Hematopoietic multipotent progenitor cell treated with erythropoietin and hydrocortisone succinate and interleukin-3 and kit ligand, for 8 days (in vitro differentiated cells): ENCODE results near the gene ATP8A2.
"Not testable (repeated sequence)": the region's sequence is repeated elsewhere in the genome, so short reads cannot be mapped to it uniquely, and the experiment has no call there.

ENCODE experiments used
- DNase-seq: peaks from one replicate; pipeline ENCODE4 v3.0.0-alpha.2; 2015

ATP8A2 gene

DNA sequence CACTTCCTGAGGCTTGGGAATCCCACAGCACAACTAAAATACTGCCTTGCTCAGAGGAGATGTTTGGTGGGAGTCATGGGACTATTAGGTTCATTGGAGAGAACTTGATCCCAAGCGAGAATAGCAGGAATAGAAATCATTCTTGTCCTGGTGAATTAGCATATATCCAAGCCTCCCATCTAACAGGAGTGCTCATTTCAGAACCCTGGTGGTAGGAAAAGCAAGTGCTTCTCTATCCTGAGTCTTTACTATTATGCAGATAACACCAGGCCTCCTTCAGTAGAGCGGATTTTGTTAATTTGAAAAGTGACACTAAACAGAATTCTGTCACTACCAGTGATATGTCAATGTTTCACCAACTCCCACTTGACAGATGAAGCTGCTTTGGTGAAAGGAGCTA is 199.5 kb downstream of the ATP8A2 start:
- no peak for DNase-seq

DNA sequence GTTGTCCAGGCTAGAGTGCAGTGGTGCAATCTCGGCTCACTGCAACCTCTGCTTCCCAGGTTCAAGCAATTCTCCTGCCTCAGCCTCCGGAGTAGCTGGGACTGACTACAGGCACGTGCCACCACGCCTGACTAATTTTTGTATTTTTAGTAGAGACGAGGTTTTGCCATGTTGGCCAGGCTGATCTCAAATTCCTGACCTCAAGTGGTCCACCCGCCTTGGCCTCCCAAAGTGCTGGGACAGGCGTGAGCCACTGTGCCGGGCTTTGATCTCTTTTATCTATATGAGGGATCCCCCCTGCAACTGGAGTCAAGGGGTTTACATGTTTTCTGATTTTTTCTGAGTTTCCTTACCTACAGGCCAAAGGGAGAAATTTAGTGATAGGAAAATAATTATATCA is 200.4 kb downstream of the ATP8A2 start:
- DNase-seq = not testable (repeated sequence)

DNA sequence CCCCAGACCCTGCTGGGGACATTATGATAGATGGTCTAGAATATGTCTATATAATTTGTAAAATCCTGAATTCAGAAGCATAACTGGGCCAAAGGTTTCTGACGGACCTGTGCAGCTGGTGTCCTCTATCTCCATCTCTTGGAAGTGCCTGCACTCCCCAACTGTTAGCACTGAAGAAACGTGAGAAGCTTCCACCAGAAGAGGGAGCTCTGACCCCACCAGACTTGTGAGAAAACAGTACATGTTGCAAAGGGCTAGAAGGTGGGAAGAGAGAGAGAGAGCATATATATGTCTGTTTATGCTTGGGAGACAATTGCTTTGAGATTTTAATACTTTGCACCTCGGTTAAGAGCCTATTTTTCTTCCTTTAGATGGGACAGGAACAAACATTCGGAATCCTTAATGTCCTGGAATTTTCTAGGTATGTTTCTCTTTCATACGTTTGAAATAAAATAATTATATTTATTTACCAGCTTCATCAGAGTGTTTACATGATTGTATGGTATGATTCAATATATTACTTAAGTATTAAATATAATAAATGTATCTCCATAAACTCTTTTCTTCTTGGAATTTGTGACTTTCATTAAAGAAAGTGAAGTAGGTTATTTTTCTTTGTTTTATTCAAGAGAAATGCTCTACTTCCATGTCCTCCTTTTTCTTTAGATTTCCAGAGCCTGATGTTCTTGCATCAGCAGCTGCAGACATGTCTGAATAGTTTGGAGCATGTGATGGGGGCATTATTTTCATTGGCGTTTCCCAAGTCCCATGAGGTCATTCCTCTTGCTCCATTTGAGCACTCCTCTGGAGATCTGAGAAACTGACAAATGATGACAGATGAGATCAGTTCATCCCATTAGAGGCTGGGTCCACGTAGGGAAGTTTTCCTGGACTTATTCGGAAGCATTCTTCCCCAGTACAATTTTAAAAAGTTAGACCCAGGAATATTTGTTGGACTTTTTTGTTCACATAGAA is 202.9 kb downstream of the ATP8A2 start:
- peak; percentile 86 for DNase-seq

DNA sequence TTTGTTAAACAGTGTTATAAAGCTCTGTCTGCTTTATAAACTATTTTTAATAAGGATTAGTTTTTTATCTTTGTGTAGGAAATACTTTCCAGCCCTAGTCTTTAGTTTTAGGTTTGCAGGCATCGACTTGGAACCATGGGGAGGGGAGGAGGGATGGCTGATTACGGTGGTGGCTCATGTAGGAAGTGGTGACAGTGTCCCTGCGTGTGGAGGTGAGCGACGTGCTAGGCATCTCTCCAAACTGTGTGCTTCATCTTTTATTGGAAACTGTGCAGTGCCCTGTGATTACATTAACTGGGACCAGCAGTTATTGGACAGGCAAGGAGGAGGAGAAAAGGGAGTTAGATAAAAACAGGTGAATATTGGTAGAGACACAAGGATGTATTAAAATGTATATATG is 203.8 kb downstream of the ATP8A2 start:
- DNase-seq = no peak

DNA sequence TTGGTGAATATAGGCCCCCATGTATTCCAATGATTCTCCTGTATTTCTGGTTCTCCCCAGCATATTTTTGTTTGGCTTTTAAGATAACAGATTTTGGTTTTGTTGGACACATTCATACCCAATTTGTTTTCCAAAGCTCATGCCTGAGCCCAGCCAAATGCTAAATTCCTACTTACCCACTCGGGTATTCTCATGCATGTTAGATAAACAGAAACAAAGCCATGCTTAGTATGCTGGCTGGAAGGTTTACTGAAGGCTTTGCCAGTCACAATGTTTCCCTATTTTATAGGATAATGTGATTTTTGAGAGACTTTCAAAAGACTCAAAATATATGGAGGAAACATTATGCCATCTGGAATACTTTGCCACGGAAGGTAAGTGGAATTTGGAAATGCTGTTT is 206.8 kb downstream of the ATP8A2 start:
- no peak for DNase-seq

DNA sequence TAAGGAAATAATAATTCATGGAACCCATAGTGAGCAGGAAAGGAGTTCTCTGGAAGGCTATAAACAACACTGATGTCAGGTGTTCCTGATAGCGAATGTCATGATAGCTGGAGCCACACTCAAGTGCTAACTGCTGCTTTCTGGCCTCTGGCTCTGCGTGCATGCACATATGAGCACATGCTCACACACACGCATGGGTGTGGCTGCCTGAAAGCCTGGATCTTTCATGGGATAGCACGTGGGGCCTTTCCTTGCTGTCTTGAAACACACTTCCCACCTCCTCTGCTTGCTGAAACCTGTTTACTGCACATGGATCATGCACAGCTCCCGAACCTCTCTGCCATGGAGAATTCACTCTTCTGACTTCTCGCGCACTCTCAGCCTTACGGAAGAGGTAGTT is 207.4 kb downstream of the ATP8A2 start:
- DNase-seq = no peak

DNA sequence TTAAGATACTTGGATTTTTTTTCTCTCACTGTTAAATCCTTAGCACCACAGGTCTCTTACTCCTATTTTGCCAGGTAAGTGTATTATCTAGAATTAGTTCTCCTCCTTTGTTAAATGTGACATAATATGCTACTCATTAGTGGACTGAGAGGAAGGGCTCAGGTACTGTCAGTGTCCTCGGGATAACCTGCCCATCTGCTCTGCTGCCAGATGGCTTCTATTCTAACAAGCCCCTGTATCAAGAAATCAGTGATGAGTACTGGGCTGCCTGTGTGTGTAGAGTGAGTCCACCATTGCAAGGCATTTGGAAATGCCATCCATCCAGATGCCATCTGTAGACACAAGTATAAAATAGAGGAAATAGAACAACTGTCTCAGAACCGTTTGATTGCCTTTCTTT is 209.6 kb downstream of the ATP8A2 start:
- DNase-seq = no peak

DNA sequence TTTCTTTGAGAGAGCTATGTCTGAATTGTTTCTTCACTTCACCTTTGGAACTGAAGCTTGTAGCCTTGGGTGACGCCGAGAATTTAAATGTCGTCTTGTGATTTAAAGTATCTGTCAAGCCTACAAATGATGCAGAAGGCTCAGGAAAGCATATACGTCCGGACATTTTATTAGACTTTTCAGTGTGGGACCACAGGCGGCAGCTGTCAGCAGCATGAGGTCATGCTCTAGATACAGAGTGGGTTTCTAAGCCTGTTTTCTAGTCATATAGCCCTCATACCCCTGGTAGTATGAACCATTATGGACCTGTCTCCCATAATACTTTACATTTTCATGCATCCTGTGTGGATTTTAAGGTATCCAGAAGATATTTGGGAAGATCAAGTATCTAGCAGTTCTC is 212.3 kb downstream of the ATP8A2 start:
- no peak for DNase-seq

DNA sequence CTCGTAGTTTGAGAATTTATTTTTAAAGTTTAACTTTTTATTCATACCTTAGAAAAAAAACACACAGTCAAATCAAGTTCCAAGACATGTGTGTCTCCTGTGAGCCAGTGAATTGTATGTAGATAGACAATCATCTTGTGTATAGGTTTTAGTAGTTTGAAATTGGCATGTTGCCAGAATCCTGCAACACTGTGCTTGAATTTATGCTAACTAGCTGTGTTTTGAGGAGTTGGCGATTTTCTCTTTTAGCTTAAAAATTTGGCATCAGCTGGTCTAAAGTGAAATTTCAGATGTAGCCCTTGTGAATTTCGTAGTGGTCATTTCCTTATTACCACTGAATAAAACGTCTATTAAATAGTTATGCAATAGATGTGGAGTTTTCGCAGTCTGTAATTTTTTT is 213.2 kb downstream of the ATP8A2 start:
- no peak for DNase-seq

DNA sequence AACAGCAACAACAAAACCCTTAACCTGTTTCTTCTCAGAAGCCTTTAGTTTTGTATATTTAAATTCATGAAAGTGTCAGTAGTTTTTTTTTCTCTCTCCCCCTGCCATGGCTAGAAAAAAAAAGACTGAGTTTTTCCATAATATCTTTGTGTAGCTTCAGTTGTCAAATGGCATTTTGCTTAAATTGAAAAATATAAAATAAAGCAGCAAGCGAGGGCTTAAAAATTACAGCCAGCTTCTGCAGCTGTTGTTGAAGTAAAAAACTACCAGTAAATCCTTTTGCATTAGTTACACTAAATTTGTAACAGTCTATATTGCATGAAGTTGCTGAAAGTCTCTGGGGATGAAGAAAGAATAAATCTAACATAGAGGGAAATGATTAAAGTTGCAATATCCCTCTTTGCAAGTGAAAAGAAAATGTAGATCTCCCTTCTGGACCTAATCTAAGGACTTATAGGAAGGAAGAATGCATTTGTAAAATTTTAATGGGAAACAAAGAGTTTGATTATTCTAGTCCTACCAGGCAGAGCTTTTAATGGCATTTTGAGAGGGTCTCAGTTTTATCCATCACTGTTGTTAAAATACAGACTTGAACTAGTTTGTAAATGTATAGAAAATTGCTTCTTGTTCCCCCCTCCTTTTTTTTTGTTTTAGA is 215.7 kb downstream of the ATP8A2 start:
- no peak for DNase-seq

DNA sequence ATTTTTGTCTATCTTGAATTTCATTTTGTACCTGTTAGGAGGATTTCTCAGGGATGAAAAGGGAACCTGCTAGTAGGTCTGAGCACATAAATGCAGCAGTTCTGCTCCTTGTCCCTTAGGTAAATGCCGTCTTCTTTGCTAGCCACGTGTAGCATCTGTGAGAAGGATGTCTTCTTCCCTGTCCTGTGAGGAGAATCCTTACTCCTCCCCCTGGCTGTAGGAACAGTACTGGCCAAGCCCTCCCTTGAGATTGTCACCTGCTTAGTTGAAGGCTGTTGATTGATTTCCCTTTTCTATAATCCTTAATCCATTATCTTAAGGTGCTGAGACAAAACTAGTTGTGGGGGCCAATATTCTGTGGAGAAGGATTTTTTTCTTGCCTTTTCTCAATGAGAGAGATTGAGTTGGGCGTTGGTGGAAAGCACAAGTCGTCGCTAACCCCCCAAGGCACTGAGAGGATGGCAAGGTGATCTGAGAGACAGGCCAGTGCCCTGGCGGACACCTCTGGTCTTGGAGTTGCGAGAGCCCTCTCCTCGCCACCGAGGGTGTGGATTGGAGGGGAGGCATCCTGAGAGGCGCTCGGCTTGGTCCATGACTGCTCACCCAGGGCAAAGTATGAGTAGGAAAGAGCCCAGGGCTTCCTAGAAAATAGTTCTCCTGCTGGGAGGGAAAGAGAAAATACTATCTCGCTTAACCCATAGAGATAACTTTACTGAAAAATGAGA is 216.7 kb downstream of the ATP8A2 start:
- DNase-seq = no peak

DNA sequence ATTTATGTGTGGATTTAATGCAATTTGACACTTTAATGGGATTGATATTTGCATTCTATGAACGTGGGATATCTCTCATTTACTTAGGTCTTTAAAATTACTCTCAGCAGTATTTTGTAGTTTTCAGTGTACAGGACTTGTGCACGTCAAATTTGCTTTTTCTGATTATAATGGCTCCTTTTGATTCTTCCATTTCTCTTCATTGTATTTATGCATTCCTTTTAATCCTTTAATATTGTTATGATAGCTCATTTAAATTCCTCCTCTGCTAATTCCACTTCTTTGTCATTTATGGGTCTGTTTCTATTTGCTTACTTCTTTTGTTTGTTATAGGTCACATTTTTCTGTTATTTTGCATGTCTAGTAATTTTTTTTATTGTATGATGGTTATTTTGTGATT is 226.6 kb downstream of the ATP8A2 start:
- DNase-seq = no peak

DNA sequence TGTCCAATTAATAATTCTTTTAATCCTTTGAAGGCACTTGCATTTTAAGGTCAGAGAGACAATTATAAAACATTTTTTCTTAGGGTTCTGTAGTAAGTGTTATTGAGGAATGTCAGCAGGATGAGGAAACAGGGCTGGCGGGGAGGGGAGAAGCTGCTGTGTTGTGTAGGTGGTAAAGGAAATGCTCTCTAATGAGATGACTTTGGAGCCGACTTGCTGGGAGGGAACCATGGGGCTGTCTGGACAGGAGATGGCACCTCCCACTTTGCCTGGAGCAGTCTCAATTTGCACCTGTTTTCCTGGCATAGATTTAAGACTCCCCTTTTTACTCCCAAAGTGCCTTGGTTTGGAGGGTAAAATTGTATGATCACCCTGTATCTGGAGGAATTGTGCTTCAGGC is 230.4 kb downstream of the ATP8A2 start:
- DNase-seq = no peak

DNA sequence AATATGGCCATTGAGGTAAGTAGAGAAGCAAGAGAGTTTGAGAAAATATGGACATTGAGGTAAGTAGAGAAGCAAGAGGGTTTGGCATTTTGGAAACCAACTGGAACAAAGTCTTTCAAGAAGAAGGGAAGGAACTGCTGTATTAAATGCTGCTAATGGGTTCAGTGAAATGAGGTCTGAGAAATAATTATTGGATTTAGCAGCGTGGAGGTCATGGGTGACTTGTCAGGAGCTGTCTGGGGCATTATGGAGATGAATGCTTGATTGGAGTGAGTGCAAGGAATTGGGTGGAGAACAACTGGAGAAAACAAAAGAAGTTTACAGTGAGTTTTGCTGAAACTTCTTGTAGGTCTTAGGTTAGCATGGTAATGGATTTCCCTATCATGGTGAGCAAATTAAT is 232.3 kb downstream of the ATP8A2 start:
- no peak for DNase-seq

DNA sequence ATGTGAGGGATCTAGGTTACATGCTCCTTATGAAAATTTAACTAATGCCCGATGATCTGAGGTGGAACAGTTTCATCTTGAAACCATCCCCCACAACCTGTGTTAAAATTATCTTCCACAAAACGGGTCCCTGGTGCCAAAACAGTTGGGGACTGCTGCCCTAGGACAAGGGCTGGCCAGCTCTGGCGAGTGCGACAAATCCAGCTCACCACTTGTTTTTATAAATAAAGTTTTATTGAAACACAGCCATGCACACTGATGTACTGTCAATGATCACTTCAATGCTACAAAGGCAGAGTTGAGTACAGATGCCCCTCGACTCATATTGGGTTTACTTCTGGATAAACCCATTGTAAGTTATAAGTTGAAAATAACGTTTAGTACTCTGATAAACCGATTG is 235.3 kb downstream of the ATP8A2 start:
- DNase-seq = no peak

DNA sequence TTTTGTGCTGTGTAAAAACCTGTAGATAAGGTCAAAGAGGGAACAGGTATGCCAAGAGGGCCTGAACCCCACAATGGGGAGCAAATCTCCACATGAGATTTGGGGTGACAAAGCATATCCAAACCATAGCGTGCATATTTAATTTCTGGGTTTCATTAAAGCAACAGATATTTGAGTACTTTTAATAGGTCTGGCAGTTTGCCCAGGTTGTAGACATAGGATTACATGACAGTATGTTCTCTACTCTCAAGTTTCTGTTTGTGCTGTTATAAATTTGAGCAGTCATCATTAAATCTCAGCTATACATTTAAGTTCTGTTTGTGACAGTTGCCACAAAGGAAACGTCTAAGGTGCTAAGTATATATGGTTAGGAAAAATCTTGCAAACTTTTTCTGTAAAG is 236.4 kb downstream of the ATP8A2 start:
- no peak for DNase-seq

DNA sequence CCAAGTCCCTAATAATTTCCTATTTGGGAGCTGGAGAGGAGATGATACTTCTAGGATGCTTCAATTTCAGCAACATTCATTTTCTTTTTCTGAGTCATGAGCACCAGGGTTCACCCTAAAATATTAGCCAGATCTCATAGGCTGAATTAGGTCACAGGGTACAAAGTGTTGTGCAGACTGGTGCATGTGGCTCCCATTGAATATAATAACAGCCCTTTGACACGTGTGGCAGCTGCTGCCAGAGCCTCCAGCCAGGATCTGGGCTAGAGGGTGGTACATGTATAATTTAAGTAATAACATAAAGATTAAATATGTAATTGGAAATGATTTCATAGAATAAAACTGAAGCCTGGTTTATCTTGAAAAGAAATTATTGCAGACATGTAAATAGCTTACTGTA is 244.9 kb downstream of the ATP8A2 start:
- no peak for DNase-seq

DNA sequence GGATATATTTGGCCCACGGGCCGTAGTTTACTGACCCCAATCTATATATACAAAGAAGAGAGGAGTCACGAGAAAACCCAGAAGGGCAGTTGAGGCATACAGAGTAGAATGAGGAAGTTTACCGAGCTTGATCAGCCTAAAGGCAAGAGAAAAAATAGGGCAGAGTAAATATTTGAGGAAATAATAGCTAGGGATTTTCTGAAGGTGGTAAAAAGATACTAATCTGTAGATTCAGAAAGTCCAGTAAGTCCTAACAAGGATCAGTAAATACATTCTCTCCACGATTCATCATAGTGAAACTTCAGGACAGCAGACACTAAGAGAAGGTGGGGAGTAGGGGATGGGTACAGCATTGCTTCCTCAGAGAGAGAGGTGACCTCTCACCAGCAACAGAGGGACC is 248.1 kb downstream of the ATP8A2 start:
- DNase-seq = no peak

DNA sequence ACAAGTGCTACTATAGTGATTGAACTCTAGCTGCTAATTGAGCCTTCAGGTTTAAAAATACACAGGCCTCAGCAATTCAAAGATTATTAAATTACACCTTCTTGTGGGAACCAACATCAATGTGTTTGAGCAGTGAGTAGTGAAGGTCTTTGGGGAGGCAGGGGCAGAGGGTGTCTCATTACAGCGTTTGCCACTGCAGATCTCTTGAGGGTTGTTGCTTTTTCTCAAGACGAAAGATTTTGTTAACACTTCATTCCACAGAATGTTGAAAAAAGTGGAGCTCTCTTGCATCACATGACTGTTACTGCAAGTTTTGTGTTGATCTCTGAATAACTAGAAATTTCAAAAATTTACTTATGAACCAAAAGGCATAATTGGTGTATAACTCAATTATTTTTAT is 253.6 kb downstream of the ATP8A2 start:
- no peak for DNase-seq

DNA sequence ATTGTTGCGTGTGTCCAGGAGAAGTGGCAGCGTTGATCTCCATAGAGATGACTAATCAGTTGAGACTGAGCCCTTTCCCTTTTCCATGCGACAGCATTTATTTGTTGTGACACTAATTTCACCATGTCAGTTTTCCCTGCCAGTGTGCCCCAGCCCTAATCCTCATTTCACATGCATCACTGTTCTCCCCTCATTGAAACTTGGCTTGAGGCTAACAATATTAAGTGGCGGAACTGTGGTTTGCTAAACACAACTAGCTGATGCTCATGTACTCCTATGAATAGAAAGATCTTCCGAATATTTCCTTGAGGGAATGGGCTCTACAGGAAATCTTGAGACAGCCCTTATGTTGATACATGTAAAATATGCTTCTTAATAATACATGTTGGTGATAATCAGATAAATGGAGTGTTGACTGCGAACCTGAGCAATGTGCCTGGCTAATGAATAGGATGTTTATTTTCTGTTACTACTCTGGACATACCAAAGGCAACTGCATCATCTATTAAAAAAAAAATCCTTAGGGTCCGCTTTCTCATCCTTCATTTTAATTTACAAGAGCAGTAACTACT is 258.6 kb downstream of the ATP8A2 start:
- DNase-seq = no peak

DNA sequence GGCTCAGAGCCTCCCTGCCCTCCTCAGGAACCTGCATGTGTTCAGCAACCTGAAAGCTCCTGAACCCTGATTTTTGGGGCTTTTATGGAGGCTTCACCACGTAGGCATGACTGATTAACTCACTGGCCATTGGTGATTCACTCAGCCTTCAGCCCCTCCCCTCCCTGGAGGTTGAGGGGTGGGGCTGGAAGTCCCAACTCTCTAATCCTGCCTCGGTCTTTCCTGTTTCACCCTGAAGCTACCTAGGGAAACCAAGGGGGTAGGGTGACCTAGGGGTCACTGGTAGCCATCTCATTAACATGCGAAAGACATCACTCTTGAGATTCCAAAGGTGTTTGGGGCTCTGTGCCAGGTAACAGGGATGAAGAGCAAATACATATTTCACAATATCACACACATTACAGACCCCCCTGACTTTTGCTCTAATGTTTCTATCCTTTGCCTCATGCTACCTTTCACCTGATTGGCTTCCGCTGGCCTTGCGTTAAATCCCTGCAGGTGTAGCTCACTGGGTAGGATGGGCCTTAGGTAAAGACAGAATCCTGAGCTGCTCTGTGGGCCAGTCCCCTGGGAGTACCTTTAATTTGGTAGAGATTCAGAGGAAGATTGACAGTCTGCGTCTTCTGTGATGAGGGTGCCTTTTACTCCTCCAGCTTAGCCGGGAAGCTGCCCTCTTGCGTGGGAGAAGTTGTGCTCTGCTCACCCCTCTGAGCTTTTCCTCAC is 260.6 kb downstream of the ATP8A2 start:
- no peak for DNase-seq

DNA sequence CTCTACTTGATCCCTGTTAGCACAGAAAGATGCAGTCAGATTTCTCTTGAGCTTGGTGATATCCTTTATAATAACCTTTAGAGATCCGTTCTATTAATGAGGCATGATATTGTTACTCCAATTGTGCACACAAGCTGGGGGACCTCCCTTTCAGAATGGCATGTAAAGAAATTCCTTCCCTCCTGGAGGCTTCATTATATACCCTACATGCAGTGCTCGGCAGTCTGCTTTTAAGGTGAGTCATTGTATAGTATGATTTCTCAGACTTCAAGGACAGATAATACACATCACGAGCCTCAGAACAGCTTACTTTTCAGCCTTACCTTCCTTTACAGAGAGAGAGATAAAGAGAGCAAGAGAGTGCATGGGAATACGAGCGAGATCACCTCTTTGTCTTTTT is 261.3 kb downstream of the ATP8A2 start:
- DNase-seq = no peak

DNA sequence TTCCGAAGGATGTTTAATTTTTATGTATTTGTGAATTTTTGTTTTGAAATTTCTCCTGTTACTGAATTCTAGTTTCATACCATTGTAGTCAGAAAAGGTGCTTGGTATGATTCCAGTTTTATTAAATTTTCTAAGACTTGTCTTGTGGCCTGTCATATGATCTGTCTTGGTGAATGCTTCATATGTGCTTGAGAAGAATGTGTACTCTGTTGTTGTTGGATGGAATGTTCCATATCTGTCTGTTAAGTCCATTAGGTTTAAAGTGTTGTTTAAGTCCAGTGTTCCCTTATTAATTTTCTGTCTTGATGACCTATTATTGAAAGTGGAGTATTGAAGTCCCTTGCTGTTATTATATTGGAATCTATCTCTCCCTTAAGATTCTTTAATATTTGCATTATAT is 273.9 kb downstream of the ATP8A2 start:
- no peak for DNase-seq
